WTC11 (cell line): ENCODE measurements around the gene RNF151.

Experiments
- ATF1 ChIP-seq: sonication (generic); formaldehyde crosslinking; IDR thresholded peaks from 2 replicates; pipeline ENCODE4 v1.8.1; 2023; ENCODE audit warnings: mild to moderate bottlenecking, moderate library complexity, missing genetic modification reagents
- GABPB1 ChIP-seq: sonication (generic); formaldehyde crosslinking; IDR thresholded peaks from 2 replicates; pipeline ENCODE4 v1.8.1; 2023; ENCODE audit warnings: mild to moderate bottlenecking, missing genetic modification reagents
- SMAD4 ChIP-seq: sonication (generic); formaldehyde crosslinking; IDR thresholded peaks from 2 replicates; pipeline ENCODE4 v1.8.0; 2022; ENCODE audit warnings: mild to moderate bottlenecking, missing genetic modification reagents
- ZNF263 ChIP-seq: sonication (generic); formaldehyde crosslinking; IDR thresholded peaks from 2 replicates; pipeline ENCODE4 v1.8.1; 2022; ENCODE audit warnings: low read depth, mild to moderate bottlenecking, moderate library complexity, missing genetic modification reagents
- TF ChIP-seq, protein P1 (sequence below): fragments of 200-600 bp; IDR thresholded peaks from 2 replicates; pipeline ENCODE4 v1.8.0; 2022; ENCODE audit warnings: antibody characterized with exemption
- TF ChIP-seq, protein P2 (sequence below): sonication (generic); formaldehyde crosslinking; IDR thresholded peaks from 2 replicates; pipeline ENCODE4 v1.8.1; 2022; ENCODE audit warnings: low read depth, missing genetic modification reagents, borderline replicate concordance
- TF ChIP-seq, protein P3 (sequence below): sonication (generic); formaldehyde crosslinking; IDR thresholded peaks from 2 replicates; pipeline ENCODE4 v1.8.1; 2023; ENCODE audit warnings: mild to moderate bottlenecking, missing genetic modification reagents, moderate library complexity
- TF ChIP-seq, protein P4 (sequence below): sonication (generic); formaldehyde crosslinking; IDR thresholded peaks from 2 replicates; pipeline ENCODE4 v1.8.0; 2022; ENCODE audit warnings: mild to moderate bottlenecking, missing genetic modification reagents
- TF ChIP-seq, protein P5 (sequence below): sonication (generic); formaldehyde crosslinking; IDR thresholded peaks from 2 replicates; pipeline ENCODE4 v1.8.0; 2023; ENCODE audit warnings: missing genetic modification reagents, mild to moderate bottlenecking, borderline replicate concordance
- TF ChIP-seq, protein P6 (sequence below): sonication (generic); formaldehyde crosslinking; IDR thresholded peaks from 2 replicates; pipeline ENCODE4 v1.8.1; 2023; ENCODE audit warnings: mild to moderate bottlenecking, missing genetic modification reagents, borderline replicate concordance
- TF ChIP-seq, protein P7 (sequence below): sonication (generic); formaldehyde crosslinking; IDR thresholded peaks from 2 replicates; pipeline ENCODE4 v1.8.1; 2023; ENCODE audit warnings: mild to moderate bottlenecking, missing genetic modification reagents, moderate library complexity

DNA sequence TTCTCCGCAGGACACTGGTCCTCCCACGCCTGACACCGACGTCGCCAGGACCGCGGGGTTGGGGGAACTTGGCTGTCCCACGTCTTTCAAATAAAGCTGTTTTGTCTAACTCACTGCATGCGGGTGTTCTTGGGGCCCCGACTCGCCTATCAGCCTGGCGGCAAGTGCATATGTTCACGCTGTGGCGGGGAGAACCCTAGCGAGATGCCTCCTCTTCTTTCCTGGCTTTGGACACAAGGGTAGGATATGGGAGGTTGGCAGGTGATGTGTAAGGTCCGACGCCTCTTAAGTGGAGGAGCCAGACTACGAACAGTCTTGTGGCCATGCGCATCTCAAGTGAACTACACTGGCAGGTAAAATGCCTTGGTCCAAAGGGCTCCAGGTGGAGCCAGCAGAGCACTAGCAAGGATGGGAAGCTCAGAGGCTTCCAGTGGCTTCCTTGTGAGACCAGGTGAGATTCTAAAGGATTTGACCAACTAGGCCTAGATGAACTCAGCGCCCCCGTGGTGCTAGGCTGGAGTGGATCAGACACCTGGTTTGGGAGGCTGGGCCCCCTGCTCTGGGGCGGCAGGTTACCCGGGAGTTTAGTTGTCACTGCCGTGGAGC lies 1.2 kb upstream of the RNF151 start:
- TF ChIP-seq, protein P1, sequence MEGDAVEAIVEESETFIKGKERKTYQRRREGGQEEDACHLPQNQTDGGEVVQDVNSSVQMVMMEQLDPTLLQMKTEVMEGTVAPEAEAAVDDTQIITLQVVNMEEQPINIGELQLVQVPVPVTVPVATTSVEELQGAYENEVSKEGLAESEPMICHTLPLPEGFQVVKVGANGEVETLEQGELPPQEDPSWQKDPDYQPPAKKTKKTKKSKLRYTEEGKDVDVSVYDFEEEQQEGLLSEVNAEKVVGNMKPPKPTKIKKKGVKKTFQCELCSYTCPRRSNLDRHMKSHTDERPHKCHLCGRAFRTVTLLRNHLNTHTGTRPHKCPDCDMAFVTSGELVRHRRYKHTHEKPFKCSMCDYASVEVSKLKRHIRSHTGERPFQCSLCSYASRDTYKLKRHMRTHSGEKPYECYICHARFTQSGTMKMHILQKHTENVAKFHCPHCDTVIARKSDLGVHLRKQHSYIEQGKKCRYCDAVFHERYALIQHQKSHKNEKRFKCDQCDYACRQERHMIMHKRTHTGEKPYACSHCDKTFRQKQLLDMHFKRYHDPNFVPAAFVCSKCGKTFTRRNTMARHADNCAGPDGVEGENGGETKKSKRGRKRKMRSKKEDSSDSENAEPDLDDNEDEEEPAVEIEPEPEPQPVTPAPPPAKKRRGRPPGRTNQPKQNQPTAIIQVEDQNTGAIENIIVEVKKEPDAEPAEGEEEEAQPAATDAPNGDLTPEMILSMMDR, result no peak
- TF ChIP-seq, protein P2, sequence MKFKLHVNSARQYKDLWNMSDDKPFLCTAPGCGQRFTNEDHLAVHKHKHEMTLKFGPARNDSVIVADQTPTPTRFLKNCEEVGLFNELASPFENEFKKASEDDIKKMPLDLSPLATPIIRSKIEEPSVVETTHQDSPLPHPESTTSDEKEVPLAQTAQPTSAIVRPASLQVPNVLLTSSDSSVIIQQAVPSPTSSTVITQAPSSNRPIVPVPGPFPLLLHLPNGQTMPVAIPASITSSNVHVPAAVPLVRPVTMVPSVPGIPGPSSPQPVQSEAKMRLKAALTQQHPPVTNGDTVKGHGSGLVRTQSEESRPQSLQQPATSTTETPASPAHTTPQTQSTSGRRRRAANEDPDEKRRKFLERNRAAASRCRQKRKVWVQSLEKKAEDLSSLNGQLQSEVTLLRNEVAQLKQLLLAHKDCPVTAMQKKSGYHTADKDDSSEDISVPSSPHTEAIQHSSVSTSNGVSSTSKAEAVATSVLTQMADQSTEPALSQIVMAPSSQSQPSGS (CRISPR knock-in tag), result no peak
- TF ChIP-seq, protein P3, sequence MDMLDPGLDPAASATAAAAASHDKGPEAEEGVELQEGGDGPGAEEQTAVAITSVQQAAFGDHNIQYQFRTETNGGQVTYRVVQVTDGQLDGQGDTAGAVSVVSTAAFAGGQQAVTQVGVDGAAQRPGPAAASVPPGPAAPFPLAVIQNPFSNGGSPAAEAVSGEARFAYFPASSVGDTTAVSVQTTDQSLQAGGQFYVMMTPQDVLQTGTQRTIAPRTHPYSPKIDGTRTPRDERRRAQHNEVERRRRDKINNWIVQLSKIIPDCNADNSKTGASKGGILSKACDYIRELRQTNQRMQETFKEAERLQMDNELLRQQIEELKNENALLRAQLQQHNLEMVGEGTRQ (CRISPR knock-in tag), result no peak
- no peak for TF ChIP-seq SMAD4 (CRISPR knock-in tag)
- TF ChIP-seq GABPB1 (CRISPR knock-in tag), result no peak
- no peak for TF ChIP-seq ZNF263 (CRISPR knock-in tag)
- TF ChIP-seq, protein P4, sequence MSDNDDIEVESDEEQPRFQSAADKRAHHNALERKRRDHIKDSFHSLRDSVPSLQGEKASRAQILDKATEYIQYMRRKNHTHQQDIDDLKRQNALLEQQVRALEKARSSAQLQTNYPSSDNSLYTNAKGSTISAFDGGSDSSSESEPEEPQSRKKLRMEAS (CRISPR knock-in tag), result no peak
- TF ChIP-seq, protein P5, sequence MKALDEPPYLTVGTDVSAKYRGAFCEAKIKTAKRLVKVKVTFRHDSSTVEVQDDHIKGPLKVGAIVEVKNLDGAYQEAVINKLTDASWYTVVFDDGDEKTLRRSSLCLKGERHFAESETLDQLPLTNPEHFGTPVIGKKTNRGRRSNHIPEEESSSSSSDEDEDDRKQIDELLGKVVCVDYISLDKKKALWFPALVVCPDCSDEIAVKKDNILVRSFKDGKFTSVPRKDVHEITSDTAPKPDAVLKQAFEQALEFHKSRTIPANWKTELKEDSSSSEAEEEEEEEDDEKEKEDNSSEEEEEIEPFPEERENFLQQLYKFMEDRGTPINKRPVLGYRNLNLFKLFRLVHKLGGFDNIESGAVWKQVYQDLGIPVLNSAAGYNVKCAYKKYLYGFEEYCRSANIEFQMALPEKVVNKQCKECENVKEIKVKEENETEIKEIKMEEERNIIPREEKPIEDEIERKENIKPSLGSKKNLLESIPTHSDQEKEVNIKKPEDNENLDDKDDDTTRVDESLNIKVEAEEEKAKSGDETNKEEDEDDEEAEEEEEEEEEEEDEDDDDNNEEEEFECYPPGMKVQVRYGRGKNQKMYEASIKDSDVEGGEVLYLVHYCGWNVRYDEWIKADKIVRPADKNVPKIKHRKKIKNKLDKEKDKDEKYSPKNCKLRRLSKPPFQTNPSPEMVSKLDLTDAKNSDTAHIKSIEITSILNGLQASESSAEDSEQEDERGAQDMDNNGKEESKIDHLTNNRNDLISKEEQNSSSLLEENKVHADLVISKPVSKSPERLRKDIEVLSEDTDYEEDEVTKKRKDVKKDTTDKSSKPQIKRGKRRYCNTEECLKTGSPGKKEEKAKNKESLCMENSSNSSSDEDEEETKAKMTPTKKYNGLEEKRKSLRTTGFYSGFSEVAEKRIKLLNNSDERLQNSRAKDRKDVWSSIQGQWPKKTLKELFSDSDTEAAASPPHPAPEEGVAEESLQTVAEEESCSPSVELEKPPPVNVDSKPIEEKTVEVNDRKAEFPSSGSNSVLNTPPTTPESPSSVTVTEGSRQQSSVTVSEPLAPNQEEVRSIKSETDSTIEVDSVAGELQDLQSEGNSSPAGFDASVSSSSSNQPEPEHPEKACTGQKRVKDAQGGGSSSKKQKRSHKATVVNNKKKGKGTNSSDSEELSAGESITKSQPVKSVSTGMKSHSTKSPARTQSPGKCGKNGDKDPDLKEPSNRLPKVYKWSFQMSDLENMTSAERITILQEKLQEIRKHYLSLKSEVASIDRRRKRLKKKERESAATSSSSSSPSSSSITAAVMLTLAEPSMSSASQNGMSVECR (CRISPR knock-in tag), result no peak
- TF ChIP-seq, protein P6, sequence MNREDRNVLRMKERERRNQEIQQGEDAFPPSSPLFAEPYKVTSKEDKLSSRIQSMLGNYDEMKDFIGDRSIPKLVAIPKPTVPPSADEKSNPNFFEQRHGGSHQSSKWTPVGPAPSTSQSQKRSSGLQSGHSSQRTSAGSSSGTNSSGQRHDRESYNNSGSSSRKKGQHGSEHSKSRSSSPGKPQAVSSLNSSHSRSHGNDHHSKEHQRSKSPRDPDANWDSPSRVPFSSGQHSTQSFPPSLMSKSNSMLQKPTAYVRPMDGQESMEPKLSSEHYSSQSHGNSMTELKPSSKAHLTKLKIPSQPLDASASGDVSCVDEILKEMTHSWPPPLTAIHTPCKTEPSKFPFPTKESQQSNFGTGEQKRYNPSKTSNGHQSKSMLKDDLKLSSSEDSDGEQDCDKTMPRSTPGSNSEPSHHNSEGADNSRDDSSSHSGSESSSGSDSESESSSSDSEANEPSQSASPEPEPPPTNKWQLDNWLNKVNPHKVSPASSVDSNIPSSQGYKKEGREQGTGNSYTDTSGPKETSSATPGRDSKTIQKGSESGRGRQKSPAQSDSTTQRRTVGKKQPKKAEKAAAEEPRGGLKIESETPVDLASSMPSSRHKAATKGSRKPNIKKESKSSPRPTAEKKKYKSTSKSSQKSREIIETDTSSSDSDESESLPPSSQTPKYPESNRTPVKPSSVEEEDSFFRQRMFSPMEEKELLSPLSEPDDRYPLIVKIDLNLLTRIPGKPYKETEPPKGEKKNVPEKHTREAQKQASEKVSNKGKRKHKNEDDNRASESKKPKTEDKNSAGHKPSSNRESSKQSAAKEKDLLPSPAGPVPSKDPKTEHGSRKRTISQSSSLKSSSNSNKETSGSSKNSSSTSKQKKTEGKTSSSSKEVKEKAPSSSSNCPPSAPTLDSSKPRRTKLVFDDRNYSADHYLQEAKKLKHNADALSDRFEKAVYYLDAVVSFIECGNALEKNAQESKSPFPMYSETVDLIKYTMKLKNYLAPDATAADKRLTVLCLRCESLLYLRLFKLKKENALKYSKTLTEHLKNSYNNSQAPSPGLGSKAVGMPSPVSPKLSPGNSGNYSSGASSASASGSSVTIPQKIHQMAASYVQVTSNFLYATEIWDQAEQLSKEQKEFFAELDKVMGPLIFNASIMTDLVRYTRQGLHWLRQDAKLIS, result no peak
- no peak for TF ChIP-seq ATF1 (CRISPR knock-in tag)
- TF ChIP-seq, protein P7, sequence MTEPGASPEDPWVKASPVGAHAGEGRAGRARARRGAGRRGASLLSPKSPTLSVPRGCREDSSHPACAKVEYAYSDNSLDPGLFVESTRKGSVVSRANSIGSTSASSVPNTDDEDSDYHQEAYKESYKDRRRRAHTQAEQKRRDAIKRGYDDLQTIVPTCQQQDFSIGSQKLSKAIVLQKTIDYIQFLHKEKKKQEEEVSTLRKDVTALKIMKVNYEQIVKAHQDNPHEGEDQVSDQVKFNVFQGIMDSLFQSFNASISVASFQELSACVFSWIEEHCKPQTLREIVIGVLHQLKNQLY, result no peak
